Testis (tissue), 2 donors: ENCODE measurements around the gene WTAP.

Experiments
- CTCF ChIP-seq, 3 experiments: fragments of 450-650 bp in 2 of 3; fragments of 200-600 bp in 1 of 3; sonication (generic) in 1 of 3; IDR thresholded peaks; one replicate each; pipeline ENCODE4 v1.5.1; 2016 to 2019; ENCODE audit warnings: antibody characterized with exemption in 3 of 3, mild to moderate bottlenecking in 2 of 3, moderate library complexity in 1 of 3
- POLR2A ChIP-seq: fragments of 450-650 bp; IDR thresholded peaks from one replicate; pipeline ENCODE4 v1.6.1; 2017; ENCODE audit warnings: antibody characterized with exemption, mild to moderate bottlenecking, moderate library complexity

GRCh38 chr6:159688266-159688905, 38.9 kb upstream of the WTAP start:
- TF ChIP-seq POLR2A (no peak), CTCF (IDR thresholded peaks at IDR 0.05) (no peak)
